Panc1 (cell line): ENCODE results near the gene HSPBP1. TPM values are rescaled to one million over a fixed set of nuclear protein-coding genes. Genes with fewer than 3 reads are reported as not detected.

Experiments
- ATAC-seq: fragments of 200-7000 bp; cut with Tn5 transposase; 2 replicates; pipeline ENCODE4 v1.9.1; 2020; ENCODE audit warnings: mild to moderate bottlenecking, moderate library complexity
- BruUV-seq: library from RNA; stranded (reverse); fragments of 400-500 nt; replicated peaks from 2 replicates; lab custom pipeline; 2021; lab: Mats Ljungman, UMichigan
- CTCF ChIA-PET: fragments of 300-600 bp; sonication (Branson Sonifier 250); formaldehyde crosslinking; loops from one replicate; lab custom pipeline; 2022; ENCODE audit warnings: antibody characterized with exemption; lab: Charles Lee
- POLR2A ChIA-PET: fragments of 300-600 bp; sonication (Branson Sonifier 250); formaldehyde crosslinking; loops from one replicate; lab custom pipeline; 2022; ENCODE audit warnings: antibody characterized with exemption; lab: Charles Lee
- DNase-seq: peaks from one replicate; pipeline ENCODE4 v3.0.0-alpha.2; 2010; ENCODE audit warnings: low read depth, low spot score
- H3K27ac ChIP-seq: 2 replicates; pipeline ENCODE4 v1.5.1; 2011; ENCODE audit warnings: mild to moderate bottlenecking, low read length, inconsistent platforms
- H3K27me3 ChIP-seq: fragments of 200-500 bp; sonication (Bioruptor generic); 2 replicates; pipeline ENCODE4 v1.6.0; 2014; ENCODE audit warnings: low read length, inconsistent platforms; ENCODE audit not compliant: control insufficient read depth, insufficient read depth
- H3K36me3 ChIP-seq: fragments of 200-500 bp; sonication (Bioruptor generic); 2 replicates; pipeline ENCODE4 v1.5.1; 2014; ENCODE audit warnings: inconsistent platforms, mild to moderate bottlenecking, low read length, moderate library complexity; ENCODE audit not compliant: control insufficient read depth, insufficient read depth
- H3K4me1 ChIP-seq: 2 replicates; pipeline ENCODE4 v1.5.1; 2011; ENCODE audit warnings: inconsistent platforms, mild to moderate bottlenecking, low read length, moderate library complexity; ENCODE audit not compliant: control insufficient read depth, insufficient read depth
- H3K4me3 ChIP-seq, 2 experiments: 2 replicates each; pipeline ENCODE4 v1.5.1; 2011 to 2012; ENCODE audit warnings: low read depth in 2 of 2, low read length in 2 of 2, mild to moderate bottlenecking in 2 of 2, inconsistent platforms in 1 of 2, moderate library complexity in 1 of 2
- H3K9me3 ChIP-seq: fragments of 200-500 bp; sonication (Bioruptor generic); 2 replicates; pipeline ENCODE4 v1.5.1; 2014; ENCODE audit warnings: low read depth, mild to moderate bottlenecking, inconsistent platforms, low read length, moderate library complexity; ENCODE audit not compliant: control insufficient read depth, insufficient read depth
- POLR2AphosphoS5 ChIP-seq: IDR thresholded peaks from 2 replicates; pipeline ENCODE4 v1.6.1; 2012; ENCODE audit warnings: mild to moderate bottlenecking, low read depth, low read length, moderate library complexity
- SIN3A ChIP-seq: IDR thresholded peaks from 2 replicates; pipeline ENCODE4 v1.6.1; 2012; ENCODE audit warnings: low read depth, mild to moderate bottlenecking, low read length, moderate library complexity, borderline replicate concordance; ENCODE audit not compliant: insufficient read depth
- TCF7L2 ChIP-seq: IDR thresholded peaks from 2 replicates; pipeline ENCODE4 v1.6.1; 2011; ENCODE audit warnings: mild to moderate bottlenecking, low read depth, low read length, inconsistent platforms
- in situ Hi-C: cut with HindIII; loops from 2 replicates; pipeline ENCODE4 v1.10.0; 2016; ENCODE audit warnings: low sequenced_read_pairs, low pct_unique_long_range_greater_than_20kb
- intact Hi-C: fragments of 100-400 bp; cut with micrococcal nuclease; formaldehyde crosslinking; loops from one replicate; pipeline ENCODE4 v1.10.0; 2022; ENCODE audit not compliant: unreplicated experiment
- total RNA-seq: library from RNA; stranded (reverse); gene quantifications from one replicate; pipeline ENCODE4 v1.2.1, GENCODE V29; 2021; ENCODE audit not compliant: unreplicated experiment
- TF ChIP-seq, protein P1 (sequence below), 2 experiments: IDR thresholded peaks; 2 replicates each; pipeline ENCODE4 v1.6.1; 2011 to 2012; ENCODE audit warnings: low read depth in 2 of 2, control low read depth in 1 of 2, low read length in 1 of 2, mild to moderate bottlenecking in 1 of 2, moderate library complexity in 1 of 2; ENCODE audit not compliant: insufficient read depth in 1 of 2
- TF ChIP-seq, protein P2 (sequence below): fragments of 450-650 bp; IDR thresholded peaks from 2 replicates; pipeline ENCODE4 v1.5.1; 2017; ENCODE audit warnings: mild to moderate bottlenecking

HSPBP1 gene
- total RNA-seq, 1 experiment from 2014 or later, result 84.2 TPM

DNA sequence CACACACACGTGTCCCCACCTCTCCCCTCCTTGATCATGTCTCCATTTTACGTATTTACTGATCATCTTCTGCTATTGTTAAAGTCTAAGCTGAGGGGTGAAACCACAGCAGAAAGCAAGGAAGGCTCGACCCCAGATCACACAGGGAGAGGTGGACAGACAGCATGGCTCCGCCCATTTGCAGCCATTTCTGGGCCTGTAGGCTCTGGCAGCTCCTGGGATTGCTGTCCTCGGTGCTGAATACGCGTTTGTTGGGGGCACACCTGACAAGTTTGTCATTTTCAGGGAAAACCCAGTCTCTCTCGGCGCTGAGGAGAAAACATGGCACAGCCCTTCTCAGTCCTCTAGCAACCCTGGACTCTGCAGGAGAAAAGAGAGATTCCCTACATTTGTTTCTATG, 59.4 kb downstream of the HSPBP1 start:
- ChIA-PET CTCF (no interaction called here), POLR2A (no interaction called here)
- TF ChIP-seq, protein P1, sequence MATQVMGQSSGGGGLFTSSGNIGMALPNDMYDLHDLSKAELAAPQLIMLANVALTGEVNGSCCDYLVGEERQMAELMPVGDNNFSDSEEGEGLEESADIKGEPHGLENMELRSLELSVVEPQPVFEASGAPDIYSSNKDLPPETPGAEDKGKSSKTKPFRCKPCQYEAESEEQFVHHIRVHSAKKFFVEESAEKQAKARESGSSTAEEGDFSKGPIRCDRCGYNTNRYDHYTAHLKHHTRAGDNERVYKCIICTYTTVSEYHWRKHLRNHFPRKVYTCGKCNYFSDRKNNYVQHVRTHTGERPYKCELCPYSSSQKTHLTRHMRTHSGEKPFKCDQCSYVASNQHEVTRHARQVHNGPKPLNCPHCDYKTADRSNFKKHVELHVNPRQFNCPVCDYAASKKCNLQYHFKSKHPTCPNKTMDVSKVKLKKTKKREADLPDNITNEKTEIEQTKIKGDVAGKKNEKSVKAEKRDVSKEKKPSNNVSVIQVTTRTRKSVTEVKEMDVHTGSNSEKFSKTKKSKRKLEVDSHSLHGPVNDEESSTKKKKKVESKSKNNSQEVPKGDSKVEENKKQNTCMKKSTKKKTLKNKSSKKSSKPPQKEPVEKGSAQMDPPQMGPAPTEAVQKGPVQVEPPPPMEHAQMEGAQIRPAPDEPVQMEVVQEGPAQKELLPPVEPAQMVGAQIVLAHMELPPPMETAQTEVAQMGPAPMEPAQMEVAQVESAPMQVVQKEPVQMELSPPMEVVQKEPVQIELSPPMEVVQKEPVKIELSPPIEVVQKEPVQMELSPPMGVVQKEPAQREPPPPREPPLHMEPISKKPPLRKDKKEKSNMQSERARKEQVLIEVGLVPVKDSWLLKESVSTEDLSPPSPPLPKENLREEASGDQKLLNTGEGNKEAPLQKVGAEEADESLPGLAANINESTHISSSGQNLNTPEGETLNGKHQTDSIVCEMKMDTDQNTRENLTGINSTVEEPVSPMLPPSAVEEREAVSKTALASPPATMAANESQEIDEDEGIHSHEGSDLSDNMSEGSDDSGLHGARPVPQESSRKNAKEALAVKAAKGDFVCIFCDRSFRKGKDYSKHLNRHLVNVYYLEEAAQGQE (IDR thresholded peaks at IDR 0.05; ENCODE audit: insufficient read depth in 1 of 2, low read depth in 2 of 2, low read length in 1 of 2), result peak; percentile 92 to 93
- no peak for TF ChIP-seq SIN3A
- Histone ChIP-seq H3K27me3 (no peaks in the 10 kb centered on the region), H3K4me1 (peaks cover 14% of the 10 kb centered on the region), H3K4me3 (no peak overlapping the region), H3K27ac (no peak overlapping the region), H3K9me3 (no peaks in the 10 kb centered on the region), H3K36me3 (no peaks in the 10 kb centered on the region)
- in situ Hi-C loops (no loop called here), intact Hi-C loops (no loop called here)
- DNase-seq (no peak), ATAC-seq (no peak)
- BruUV-seq, result no TSS peak

DNA sequence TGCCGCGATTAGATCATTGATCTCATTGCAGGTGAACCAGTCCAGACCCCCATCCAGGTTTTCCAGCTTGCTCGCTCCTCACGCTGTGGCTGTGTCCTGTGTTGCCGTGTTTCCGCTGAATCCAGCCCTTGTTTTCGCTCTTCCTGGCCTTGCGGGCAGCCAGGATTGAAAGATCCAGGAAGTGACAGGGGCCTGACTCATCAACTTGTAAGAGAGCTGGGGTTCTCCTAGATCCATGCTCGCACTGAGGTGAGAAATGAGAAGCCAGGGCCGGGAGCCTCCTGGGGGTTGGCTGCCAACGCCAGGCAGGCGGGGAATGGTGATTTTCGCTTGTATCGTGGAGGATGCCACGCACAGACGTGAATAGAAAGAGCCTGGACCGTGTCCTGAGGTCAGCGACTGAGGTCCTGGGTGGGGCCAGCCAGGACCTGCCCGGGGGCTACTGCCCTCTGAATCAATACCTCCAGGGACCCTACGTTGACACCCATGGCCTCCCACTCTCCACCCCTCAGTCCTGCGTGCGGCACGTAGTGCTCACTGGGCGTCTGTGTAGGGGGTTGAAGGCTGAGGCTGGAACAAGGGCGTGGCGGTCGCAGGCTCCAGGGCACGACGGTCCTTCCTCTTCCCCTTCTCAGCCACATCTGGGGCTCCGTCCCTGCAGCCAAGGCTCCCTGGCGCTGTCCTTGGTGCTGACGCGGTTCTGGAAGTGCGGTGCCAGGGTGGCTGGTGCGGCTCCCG, 63.3 kb downstream of the HSPBP1 start:
- peaks cover 8% of the 10 kb centered on the region; the same call in 1 of the 2 replicates for H3K9me3 ChIP-seq
- DNase-seq, result peak; percentile 99
- TSS peak; percentile 85 for BruUV-seq
- TF ChIP-seq SIN3A, result peak; percentile 99
- TF ChIP-seq TCF7L2, result peak; percentile 77
- peak; percentile 88 for TF ChIP-seq POLR2AphosphoS5
- TF ChIP-seq, protein P2, sequence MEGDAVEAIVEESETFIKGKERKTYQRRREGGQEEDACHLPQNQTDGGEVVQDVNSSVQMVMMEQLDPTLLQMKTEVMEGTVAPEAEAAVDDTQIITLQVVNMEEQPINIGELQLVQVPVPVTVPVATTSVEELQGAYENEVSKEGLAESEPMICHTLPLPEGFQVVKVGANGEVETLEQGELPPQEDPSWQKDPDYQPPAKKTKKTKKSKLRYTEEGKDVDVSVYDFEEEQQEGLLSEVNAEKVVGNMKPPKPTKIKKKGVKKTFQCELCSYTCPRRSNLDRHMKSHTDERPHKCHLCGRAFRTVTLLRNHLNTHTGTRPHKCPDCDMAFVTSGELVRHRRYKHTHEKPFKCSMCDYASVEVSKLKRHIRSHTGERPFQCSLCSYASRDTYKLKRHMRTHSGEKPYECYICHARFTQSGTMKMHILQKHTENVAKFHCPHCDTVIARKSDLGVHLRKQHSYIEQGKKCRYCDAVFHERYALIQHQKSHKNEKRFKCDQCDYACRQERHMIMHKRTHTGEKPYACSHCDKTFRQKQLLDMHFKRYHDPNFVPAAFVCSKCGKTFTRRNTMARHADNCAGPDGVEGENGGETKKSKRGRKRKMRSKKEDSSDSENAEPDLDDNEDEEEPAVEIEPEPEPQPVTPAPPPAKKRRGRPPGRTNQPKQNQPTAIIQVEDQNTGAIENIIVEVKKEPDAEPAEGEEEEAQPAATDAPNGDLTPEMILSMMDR, result no peak
- TF ChIP-seq, protein P1 (IDR thresholded peaks at IDR 0.05; ENCODE audit: insufficient read depth in 1 of 2, low read depth in 2 of 2, low read length in 1 of 2), result peak; percentile 100
- H3K27ac ChIP-seq, result peak overlapping the region; percentile 95
- peak; percentile 94 for ATAC-seq
- ChIA-PET POLR2A (no interaction called here), CTCF (interaction anchor here (0.5 kb wide), 2 partner anchors 74 to 579 kb away, joined by 3 to 4 read pairs; no protein-coding TSS in a partner anchor)
- H3K4me3 ChIP-seq, result peak overlapping the region; percentile 65 to 74
- no peaks in the 10 kb centered on the region for H3K27me3 ChIP-seq
- intact Hi-C loops, result no loop called here
- in situ Hi-C loops, result no loop called here
- H3K4me1 ChIP-seq, result peaks cover 14% of the 10 kb centered on the region
- H3K36me3 ChIP-seq, result no peaks in the 10 kb centered on the region
